Suppressor macrophage treated with lipopolysaccharide for 1 hour (primary cell): ENCODE data around the gene SOX21.

Experiments
- DNase-seq, 3 donors: peaks; one replicate each; pipeline ENCODE4 v3.0.0-alpha.2; 2020 to 2022

SOX21 gene

GRCh38 chr13:94708031-94708859 is 4.1 kb downstream of the SOX21 start:
- DNase-seq: no peak

- DNase-seq: peak in 1 of 3 donors; percentile 16
Measured at GRCh38 chr13:94707400-94708021, 4.8 kb downstream of the SOX21 start.

GRCh38 chr13:94706843-94707399 is 5.4 kb downstream of the SOX21 start:
- no peak for DNase-seq

GRCh38 chr13:94706101-94706842 is 6.1 kb downstream of the SOX21 start:
- DNase-seq: no peak

- no peak for DNase-seq
Measured at GRCh38 chr13:94705081-94706030, 7.0 kb downstream of the SOX21 start.

- no peak for DNase-seq
Measured at GRCh38 chr13:94704377-94705080, 7.8 kb downstream of the SOX21 start.

GRCh38 chr13:94703721-94704314 is 8.5 kb downstream of the SOX21 start:
- DNase-seq: no peak

GRCh38 chr13:94703271-94703670 is 9.1 kb downstream of the SOX21 start:
- no peak for DNase-seq

- no peak for DNase-seq
Measured at GRCh38 chr13:94702181-94703041, 9.9 kb downstream of the SOX21 start.

GRCh38 chr13:94701313-94702180 is 10.8 kb downstream of the SOX21 start:
- DNase-seq: no peak

- no peak for DNase-seq
Measured at GRCh38 chr13:94700536-94700935, 11.8 kb downstream of the SOX21 start.

- DNase-seq: no peak
Measured at GRCh38 chr13:94700051-94700535, 12.3 kb downstream of the SOX21 start.

- DNase-seq: no peak
Measured at GRCh38 chr13:94696171-94696570, 16.2 kb downstream of the SOX21 start.

- no peak for DNase-seq
Measured at GRCh38 chr13:94692030-94692429, 20.3 kb downstream of the SOX21 start.

GRCh38 chr13:94683409-94683808 is 28.9 kb downstream of the SOX21 start:
- no peak for DNase-seq

GRCh38 chr13:94682229-94682628 is 30.1 kb downstream of the SOX21 start:
- DNase-seq: no peak

- DNase-seq: no peak
Measured at GRCh38 chr13:94679614-94680013, 32.7 kb downstream of the SOX21 start.

- no peak for DNase-seq
Measured at GRCh38 chr13:94678845-94679244, 33.5 kb downstream of the SOX21 start.

GRCh38 chr13:94677799-94678198 is 34.5 kb downstream of the SOX21 start:
- no peak for DNase-seq
